D721Med (cell line): ENCODE measurements around the gene APOC3.
"Not testable (repeated sequence)": the region's sequence is repeated elsewhere in the genome, so short reads cannot be mapped to it uniquely, and the experiment has no call there.

ENCODE experiments used
- DNase-seq: peaks from one replicate; pipeline ENCODE4 v3.0.0; 2011; ENCODE audit warnings: low spot score; ENCODE audit not compliant: insufficient read length
- FAIRE-seq: peaks from 2 replicates; lab custom pipeline; 2011; peaks lifted over from hg19 to GRCh38; lab: Jason Lieb, UNC
- TF ChIP-seq, protein P1 (sequence below): IDR thresholded peaks from 2 replicates; pipeline ENCODE4 v1.5.1; 2012; ENCODE audit warnings: mild to moderate bottlenecking, control low read depth; ENCODE audit not compliant: insufficient read depth; ENCODE audit errors: missing control alignments

Gene APOC3

DNA sequence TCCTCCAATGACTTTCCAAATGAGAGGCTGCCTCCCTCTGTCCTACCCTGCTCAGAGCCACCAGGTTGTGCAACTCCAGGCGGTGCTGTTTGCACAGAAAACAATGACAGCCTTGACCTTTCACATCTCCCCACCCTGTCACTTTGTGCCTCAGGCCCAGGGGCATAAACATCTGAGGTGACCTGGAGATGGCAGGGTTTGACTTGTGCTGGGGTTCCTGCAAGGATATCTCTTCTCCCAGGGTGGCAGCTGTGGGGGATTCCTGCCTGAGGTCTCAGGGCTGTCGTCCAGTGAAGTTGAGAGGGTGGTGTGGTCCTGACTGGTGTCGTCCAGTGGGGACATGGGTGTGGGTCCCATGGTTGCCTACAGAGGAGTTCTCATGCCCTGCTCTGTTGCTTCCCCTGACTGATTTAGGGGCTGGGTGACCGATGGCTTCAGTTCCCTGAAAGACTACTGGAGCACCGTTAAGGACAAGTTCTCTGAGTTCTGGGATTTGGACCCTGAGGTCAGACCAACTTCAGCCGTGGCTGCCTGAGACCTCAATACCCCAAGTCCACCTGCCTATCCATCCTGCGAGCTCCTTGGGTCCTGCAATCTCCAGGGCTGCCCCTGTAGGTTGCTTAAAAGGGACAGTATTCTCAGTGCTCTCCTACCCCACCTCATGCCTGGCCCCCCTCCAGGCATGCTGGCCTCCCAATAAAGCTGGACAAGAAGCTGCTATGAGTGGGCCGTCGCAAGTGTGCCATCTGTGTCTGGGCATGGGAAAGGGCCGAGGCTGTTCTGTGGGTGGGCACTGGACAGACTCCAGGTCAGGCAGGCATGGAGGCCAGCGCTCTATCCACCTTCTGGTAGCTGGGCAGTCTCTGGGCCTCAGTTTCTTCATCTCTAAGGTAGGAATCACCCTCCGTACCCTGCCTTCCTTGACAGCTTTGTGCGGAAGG lies 2.9 kb downstream of the APOC3 start:
- TF ChIP-seq, protein P1, sequence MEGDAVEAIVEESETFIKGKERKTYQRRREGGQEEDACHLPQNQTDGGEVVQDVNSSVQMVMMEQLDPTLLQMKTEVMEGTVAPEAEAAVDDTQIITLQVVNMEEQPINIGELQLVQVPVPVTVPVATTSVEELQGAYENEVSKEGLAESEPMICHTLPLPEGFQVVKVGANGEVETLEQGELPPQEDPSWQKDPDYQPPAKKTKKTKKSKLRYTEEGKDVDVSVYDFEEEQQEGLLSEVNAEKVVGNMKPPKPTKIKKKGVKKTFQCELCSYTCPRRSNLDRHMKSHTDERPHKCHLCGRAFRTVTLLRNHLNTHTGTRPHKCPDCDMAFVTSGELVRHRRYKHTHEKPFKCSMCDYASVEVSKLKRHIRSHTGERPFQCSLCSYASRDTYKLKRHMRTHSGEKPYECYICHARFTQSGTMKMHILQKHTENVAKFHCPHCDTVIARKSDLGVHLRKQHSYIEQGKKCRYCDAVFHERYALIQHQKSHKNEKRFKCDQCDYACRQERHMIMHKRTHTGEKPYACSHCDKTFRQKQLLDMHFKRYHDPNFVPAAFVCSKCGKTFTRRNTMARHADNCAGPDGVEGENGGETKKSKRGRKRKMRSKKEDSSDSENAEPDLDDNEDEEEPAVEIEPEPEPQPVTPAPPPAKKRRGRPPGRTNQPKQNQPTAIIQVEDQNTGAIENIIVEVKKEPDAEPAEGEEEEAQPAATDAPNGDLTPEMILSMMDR: no peak
- DNase-seq: no peak
- FAIRE-seq: no peak

GRCh38 chr11:116833491-116833815 lies 3.7 kb downstream of the APOC3 start:
- FAIRE-seq (no peak), DNase-seq (no peak)
- TF ChIP-seq, protein P1: no peak

DNA sequence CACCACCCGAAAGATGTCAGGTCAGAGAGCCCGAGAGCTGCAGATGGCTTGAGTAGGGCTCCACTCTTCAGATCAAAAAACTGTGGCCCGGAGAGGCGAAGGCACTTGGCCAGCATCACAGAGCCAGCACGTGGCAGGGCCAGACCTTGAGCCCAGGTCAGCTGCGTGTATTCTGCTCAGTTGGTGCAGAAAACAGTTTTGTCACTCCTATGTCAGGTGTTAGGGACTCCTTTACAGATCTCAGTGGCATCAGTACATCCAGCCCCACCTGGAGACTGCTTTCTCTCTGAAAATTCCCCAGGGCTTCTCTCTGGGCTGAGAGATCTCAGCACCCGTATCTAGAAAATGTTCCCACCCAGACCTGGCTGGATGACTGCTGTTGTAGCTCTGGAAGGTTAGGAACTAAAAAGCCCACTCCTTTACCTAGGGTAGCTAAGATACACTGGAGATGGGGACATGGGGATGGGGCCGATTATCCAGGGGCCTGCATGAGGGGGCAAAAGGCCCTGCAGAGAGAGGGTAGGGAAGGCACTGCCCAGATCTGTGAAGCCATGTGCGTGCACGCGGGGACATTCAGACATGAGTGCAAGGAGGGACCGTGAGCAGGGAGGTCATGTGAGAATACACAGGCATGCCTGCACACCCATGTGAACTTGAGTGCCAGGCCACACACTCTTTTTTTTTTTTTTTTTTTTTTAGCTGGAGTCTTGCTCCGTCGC lies 4.3 kb downstream of the APOC3 start:
- TF ChIP-seq, protein P1: no peak
- DNase-seq: no peak
- no peak for FAIRE-seq

DNA sequence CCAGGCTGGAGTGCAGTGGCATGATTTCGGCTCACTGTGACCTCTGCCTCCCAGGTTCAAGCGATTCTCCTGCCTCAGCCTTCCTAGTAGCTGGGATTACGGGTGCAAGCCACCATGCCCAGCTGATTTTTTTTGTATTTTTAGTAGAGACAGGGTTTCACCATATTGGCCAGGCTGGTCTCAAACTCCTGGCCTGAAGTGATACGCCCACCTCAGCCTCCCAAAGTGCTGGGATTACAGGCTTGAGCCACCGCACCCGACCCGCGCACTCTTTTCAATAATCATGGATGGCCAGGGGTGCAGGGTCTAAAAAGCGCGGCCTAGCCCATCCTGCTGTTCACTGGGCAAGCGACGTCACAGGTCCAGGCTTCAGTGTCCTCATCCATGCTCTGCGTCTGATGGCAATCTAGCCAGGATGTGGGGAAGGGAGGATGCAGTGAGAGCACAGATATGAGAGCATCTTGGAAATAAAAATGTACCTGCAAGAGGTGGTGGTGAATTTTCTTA lies 4.9 kb downstream of the APOC3 start:
- not testable (repeated sequence) for DNase-seq, FAIRE-seq

DNA sequence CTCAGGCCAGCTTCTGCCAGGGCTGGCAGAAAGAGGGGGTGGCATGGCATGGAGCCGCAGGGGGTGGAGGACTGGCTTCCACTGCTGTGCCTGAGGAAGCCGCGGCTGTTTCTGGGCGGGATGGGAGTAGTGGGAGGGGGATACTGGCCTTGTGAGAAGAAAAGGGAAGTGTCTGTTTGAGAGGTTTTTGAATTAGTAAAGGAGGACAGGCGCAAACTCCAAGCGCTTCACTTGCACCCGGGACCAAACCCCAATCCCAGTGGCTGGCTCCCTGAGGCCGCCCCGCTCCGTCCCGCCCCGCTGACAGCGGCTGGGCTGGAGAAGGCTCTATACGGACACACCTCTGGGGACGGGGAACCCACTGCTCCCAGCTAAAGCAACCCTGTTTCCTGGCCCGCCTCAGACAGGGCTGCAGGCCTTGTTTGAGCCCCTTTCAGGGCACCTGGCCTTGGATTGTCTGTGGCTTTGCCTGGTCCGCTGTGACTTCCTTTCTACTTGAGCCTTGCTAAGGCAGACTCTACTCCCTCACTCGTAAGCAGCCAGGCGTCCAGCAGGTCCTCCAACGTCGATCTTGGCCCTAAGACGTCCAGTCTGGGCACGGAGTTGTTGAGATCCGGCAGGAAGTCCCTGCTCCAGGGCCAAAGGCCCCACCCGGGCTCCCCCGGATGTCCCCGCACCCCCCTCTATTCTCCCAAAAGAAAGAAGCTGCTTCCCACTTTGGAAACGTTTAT lies 5.5 kb downstream of the APOC3 start:
- FAIRE-seq: no peak
- TF ChIP-seq, protein P1: no peak
- no peak for DNase-seq

- FAIRE-seq (no peak), DNase-seq (peak; percentile 90)
- TF ChIP-seq, protein P1: peak; percentile 62
Observed at GRCh38 chr11:116835791-116836631, 6.3 kb downstream of the APOC3 start.
